PC-3 (cell line): ENCODE data around the gene ACSS3.

Experiments used
- CTCF ChIP-seq: fragments of 300-600 bp; sonication (generic); conservative IDR thresholded peaks from 2 replicates; pipeline ENCODE4 v1.5.1; 2017; ENCODE audit warnings: antibody characterized with exemption, low read depth, mild to moderate bottlenecking, low read length
- EZH2 ChIP-seq: fragments of 300-600 bp; sonication (generic); IDR thresholded peaks from one replicate; pipeline ENCODE4 v1.6.1; 2017; ENCODE audit warnings: antibody characterized with exemption, mild to moderate bottlenecking, low read length; ENCODE audit not compliant: unreplicated experiment
- EZH2phosphoT487 ChIP-seq: fragments of 300-600 bp; sonication (generic); IDR thresholded peaks from 2 replicates; pipeline ENCODE4 v1.6.1; 2018; ENCODE audit warnings: mild to moderate bottlenecking, antibody characterized with exemption, low read length, borderline replicate concordance

- TF ChIP-seq CTCF (no peak), EZH2 (no peak), EZH2phosphoT487 (no peak)
Measured at GRCh38 chr12:81303935-81304334, 226.1 kb downstream of the ACSS3 start.
